GM04503 (cell line): ENCODE data around the gene VEGFA.

Source experiments
- DNase-seq: peaks from one replicate; pipeline ENCODE4 v3.0.0-alpha.2; 2012; ENCODE audit warnings: low read depth

The VEGFA gene

GRCh38 chr6:43772681-43773049 is 2.7 kb downstream of the VEGFA start:
- no peak for DNase-seq

- DNase-seq: no peak
These were observed 3.3 kb downstream of the VEGFA start for GRCh38 chr6:43773050-43773979.

GRCh38 chr6:43773980-43774775 is 4.2 kb downstream of the VEGFA start:
- DNase-seq: no peak

- peak; percentile 30 for DNase-seq
These were observed 4.9 kb downstream of the VEGFA start for GRCh38 chr6:43774776-43775534.

GRCh38 chr6:43775535-43775885 is 5.5 kb downstream of the VEGFA start:
- no peak for DNase-seq

GRCh38 chr6:43776115-43776798 is 6.2 kb downstream of the VEGFA start:
- DNase-seq: no peak

- DNase-seq: no peak
These were observed 7.1 kb downstream of the VEGFA start for GRCh38 chr6:43776799-43777776.

GRCh38 chr6:43778131-43778855 is 8.3 kb downstream of the VEGFA start:
- DNase-seq: no peak

GRCh38 chr6:43778976-43779851 is 9.2 kb downstream of the VEGFA start:
- no peak for DNase-seq

GRCh38 chr6:43779852-43780236 is 9.8 kb downstream of the VEGFA start:
- no peak for DNase-seq

- DNase-seq: no peak
These were observed 10.3 kb downstream of the VEGFA start for GRCh38 chr6:43780293-43780692.

GRCh38 chr6:43780941-43781928 is 11.2 kb downstream of the VEGFA start:
- no peak for DNase-seq

- no peak for DNase-seq
These were observed 12.1 kb downstream of the VEGFA start for GRCh38 chr6:43781941-43782704.

- no peak for DNase-seq
These were observed 12.9 kb downstream of the VEGFA start for GRCh38 chr6:43782764-43783513.

GRCh38 chr6:43784049-43784855 is 14.2 kb downstream of the VEGFA start:
- no peak for DNase-seq
